RPMI8226 (cell line): ENCODE measurements around the gene VARS2.
"Not testable (repeated sequence)": the region's sequence is repeated elsewhere in the genome, so short reads cannot be mapped to it uniquely, and the experiment has no call there.

ENCODE experiments used
- DNase-seq: peaks from one replicate; pipeline ENCODE4 v3.0.0-alpha.2; 2015

The VARS2 gene

DNA sequence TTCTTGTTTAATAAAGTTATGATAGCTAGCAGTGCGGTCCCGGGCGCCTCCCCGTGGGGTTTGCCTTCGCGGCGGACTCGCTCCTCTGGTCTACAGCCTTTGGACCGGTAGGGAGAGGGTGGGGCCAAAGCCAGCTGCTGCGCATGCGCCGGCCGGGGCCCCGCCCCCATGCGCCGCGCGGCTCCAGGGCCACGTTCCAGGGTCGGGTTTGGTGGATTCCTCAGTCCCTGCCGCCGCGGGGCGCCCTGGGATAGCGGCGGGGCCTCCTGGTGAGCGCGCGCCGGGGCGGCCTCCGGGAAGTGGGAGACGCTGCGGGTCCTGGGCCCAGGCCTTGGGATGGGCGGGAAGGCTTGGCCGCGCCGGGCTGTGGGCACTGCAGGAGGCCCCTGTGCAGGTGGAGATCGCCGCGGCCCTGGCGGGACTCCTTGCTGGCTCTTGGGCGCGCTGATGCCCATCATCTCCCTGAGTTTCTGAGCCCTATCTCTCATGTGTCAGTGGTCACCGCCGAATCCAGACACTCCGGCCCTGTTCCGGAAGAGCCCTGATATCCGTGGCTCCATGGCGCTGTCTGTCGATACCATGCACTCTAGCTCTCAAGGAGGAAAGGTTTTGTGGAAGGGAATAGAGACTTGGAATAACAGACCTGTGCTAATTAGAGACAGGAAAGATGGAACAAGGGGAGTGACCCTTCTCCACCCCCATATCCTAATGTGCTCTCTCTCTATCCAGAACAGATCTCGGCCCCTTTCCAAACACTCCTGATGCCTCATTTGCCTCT is at the start of gene VARS2:
Gene VARS2, plus strand, starts transcription at position 163 of the 778 bp plus-strand sequence. Its CDS starts 599 bp downstream, at position 762.
- peak; percentile 95 for DNase-seq

- no peak for DNase-seq
Measured at GRCh38 chr6:30864325-30864724, 49.7 kb upstream of the VARS2 start.

DNA sequence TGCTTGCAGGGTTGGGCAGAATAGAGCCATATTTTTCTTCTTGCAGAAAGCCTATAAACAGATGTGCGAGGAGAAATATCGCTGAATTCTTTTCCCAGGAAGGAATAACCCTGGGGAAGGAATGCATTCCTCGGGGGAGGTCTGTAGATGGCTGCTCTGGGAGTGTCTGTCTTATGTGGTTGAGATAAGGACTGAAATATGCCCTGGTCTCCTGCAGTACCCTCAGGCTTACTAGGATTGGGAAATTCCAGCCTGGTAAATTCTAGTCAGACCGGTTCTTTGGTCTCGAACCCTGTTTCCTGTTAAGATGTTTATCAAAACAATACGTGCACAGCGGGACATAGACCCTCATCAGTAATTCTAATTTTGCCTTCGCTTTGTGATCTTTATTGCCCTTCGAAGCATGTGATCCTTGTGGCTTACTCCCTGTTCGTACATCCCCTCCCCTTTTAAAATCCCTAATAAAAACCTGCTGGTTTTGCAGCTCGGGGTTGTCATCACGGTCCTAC is 44.7 kb upstream of the VARS2 start:
- not testable (repeated sequence) for DNase-seq

GRCh38 chr6:30870546-30870945 is 43.5 kb upstream of the VARS2 start:
- DNase-seq = no peak

- DNase-seq = no peak
Measured at GRCh38 chr6:30871592-30872183, 42.4 kb upstream of the VARS2 start.

- no peak for DNase-seq
Measured at GRCh38 chr6:30873137-30873640, 40.8 kb upstream of the VARS2 start.

DNA sequence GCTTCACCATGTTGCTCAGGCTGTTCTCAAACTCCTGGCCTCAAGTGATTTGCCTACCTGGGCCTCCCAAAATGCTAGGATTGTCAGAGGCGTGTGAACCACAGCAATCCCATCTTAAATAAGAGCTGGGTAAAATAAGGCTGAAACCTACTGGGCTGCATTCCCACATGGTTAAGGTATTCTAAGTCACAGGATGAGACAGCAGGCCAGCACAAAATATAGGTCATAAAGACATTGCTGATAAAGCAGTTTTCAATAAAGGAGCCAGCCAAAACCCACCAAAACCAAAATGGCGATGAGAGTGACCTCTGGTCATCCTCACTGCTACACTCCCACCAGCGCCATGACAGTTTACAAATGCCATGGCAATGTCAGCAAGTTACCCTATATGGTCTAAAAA is 40.2 kb upstream of the VARS2 start:
- not testable (repeated sequence) for DNase-seq

GRCh38 chr6:30875244-30876038 is 38.6 kb upstream of the VARS2 start:
- DNase-seq = no peak

DNA sequence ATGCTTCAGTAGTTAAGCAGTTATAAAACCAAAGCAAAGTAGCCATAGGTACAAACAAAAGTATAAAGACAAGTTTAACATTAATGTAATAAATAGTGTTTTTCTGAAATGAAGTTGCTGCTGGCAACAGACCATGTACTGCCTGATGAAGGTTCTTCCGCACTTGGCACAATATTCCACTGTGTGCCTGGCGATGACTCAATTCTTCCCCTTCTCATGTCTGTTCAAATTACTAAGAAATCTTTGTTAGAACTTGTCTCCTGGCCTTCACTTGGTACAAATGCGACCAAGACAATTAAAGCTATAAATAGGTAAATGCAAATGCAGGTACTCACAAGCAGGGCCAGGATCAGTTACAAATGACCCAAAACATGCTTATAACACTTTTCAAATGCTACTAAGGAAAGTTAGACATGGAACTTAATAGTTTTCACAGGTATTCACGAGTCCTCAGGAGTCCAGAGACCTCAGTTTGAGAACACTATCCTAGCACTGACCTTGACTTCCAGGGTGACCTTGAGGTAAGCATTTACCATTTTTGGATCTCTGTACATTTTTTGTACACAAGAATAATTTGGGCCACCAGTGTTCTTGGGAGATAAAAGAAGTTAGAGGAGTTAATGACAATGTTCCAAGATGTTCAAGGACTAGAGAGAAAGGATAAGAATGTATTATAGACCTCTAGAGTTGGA is 37.9 kb upstream of the VARS2 start:
- DNase-seq = no peak

- DNase-seq = peak; percentile 80
Measured at GRCh38 chr6:30877419-30878262, 36.4 kb upstream of the VARS2 start.

GRCh38 chr6:30879684-30880427 is 34.2 kb upstream of the VARS2 start:
- no peak for DNase-seq

DNA sequence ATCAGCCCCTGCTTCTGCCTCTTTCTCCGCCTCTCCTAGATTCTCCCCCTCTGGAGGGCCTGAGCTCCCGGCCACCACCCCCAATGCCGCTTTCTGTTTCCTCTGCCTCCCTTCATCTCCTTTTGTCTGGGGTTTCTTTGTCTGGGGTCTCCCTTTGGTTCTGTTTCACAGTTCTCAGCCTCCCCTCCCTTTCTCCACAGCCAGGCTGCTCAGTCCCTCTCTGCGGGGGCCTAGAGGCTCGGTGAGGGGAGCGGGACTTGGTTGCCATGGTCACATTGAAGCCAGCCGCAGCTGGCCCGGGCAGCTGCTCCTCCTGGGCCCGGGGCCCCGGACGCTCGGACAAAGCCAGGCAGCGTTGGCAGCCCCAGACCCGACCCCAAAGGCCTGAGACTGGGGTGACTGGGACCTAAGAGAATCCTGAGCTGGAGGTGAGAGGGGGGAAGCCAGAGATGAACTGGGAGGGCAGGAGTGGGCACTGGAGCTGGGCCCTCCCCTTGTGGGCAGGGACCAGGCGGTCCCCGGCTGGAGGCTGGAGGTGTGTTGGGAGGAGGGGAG is 33.3 kb upstream of the VARS2 start:
- no peak for DNase-seq

DNA sequence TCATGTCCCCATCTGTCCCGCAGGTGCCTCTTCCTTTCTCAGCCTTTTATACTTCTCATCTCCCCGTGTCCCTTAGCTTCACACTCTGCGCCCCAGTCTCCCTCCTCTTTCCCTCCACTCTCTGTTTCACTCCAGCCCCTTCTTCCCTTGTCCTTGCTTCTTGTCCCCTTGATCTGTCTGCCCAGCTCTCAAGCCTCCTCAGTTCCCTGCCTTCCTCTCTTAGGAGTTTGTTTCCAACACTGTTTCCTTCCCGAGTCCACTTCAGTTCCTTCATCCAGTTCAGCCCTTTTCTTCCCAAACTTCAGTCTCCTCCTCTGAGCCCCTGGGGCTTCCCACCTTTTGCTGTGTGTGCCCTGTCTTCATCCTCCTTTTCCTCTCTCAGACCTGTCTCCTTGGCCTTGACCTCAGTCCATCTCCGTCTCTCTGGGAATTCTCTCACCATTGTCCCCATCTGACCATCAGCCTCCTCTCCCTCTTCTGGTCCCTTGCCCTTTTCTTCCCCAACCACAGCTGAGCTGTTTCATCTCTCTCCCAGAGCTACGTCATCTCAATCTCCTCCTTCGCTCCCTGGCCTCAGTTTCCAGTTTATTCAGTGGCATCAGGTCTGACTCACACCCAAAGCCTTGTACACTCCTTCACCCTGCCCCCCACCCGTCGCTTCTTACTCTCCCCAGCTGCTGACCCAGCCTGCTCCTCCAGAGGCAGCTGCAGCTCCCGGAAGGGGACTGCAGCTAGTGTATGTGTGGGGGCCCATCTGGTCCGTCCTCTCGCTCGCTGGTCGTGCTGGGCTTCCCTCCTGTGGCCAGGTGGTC is 32.4 kb upstream of the VARS2 start:
- DNase-seq = no peak

- no peak for DNase-seq
Measured at GRCh38 chr6:30882204-30882758, 31.8 kb upstream of the VARS2 start.

DNA sequence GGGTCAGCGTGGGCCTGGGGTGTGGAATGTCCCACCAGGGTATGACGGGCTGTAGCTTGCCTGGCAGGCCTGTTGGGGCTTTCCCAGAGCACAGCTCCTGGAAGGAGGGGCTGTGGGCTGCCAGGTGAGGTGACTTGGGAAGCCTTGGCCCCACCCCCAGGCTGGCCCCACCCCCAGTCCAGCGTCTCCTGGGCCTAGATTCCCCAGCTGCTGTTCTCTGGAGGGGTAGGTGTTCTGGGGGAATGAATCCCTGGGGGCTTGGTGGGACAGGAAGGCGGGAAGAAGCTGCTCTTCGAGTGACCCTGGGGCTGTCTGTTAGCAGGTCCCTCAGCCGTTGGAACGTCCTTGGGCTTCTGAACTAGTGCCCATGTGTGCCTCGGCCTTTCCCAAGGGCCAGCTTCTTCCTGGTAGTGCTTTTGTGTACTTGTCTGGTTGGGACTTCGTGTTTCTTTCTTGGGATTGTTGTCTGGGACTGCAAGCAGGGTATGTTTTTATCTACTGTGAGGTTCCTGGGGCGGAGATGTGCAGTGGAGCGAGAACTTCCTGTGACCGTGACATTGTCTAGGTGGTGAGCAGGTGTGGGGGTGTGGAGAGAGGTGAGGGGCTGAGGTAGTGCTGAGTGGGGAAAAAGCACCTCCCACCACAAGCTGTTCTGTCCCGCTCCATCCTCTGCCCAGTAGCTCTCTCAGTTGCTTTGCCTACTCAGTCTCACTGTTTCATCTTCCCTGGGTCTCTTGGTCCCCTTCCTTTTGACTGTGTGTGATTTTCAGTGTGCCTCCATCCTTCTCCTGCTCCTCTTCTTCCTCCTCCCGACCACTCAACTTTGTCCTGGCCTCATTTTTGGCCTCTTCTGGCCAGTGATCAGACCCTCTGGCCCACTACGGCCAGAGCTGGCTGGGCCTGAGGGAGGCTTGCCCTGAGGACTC is 31.0 kb upstream of the VARS2 start:
- DNase-seq = no peak

GRCh38 chr6:30883685-30884520 is 30.1 kb upstream of the VARS2 start, which contains the start of gene DDR1:
Gene DDR1, plus strand, starts transcription at chr6:30884519. Its CDS starts 4,211 bp downstream, at chr6:30888730.
- DNase-seq = peak; percentile 53
